K562 (cell line): ENCODE measurements around the gene LMTK2. TPM values are rescaled to one million over a fixed set of nuclear protein-coding genes. Genes with fewer than 3 reads are reported as not detected.

Source experiments
- ATAC-seq: fragments of 200-7000 bp; cut with Tn5 transposase; 3 replicates; pipeline ENCODE4 v1.9.1; 2020; ENCODE audit warnings: moderate library complexity
- BruUV-seq: library from RNA; stranded (reverse); fragments of 400-500 nt; replicated peaks from 2 replicates; lab custom pipeline; 2021; lab: Mats Ljungman, UMichigan
- CTCF ChIA-PET: fragments of 300-600 bp; formaldehyde crosslinking; extraction: SDS; loops from one replicate; lab custom pipeline; 2021; ENCODE audit warnings: low intra/inter-chr PET ratio; lab: Yijun Ruan, JAX
- POLR2A ChIA-PET: fragments of 300-600, 350-650 bp; sonication (Branson Sonifier 250); formaldehyde crosslinking; extraction: SDS; loops from one replicate; lab custom pipeline; 2021; ENCODE audit warnings: antibody characterized with exemption, inconsistent platforms; lab: Yijun Ruan, JAX
- DNase-seq, 4 experiments: peaks; one replicate each; pipeline versions ENCODE4 v3.0.0 to v3.0.0-alpha.2; 2011 to 2018; ENCODE audit warnings: low spot score in 3 of 4, mixed read lengths in 3 of 4; ENCODE audit errors: extremely low read depth in 1 of 4
- FAIRE-seq: peaks from 2 replicates; lab custom pipeline; 2011; peaks lifted over from hg19 to GRCh38; lab: Jason Lieb, UNC
- H2AFZ ChIP-seq: 2 replicates; pipeline ENCODE4 v1.6.0; 2011; ENCODE audit warnings: low read depth, low read length, control low read depth, inconsistent platforms
- H3K27ac ChIP-seq: fragments of 200-600 bp; 3 replicates; pipeline ENCODE4 v1.8.0; 2011; ENCODE audit warnings: low read depth, mild to moderate bottlenecking, control low read depth, inconsistent platforms, low read length, moderate library complexity, mixed read lengths; ENCODE audit errors: extremely low read depth
- H3K27me3 ChIP-seq, 2 experiments: fragments of 300-600 bp in 1 of 2; 2 replicates in 1 of 2; 3 replicates in 1 of 2; pipeline versions ENCODE4 v1.6.0 to v1.8.0; 2011; ENCODE audit warnings: inconsistent platforms in 2 of 2, low read length in 2 of 2, mild to moderate bottlenecking in 1 of 2, mixed read lengths in 1 of 2, moderate library complexity in 1 of 2; ENCODE audit not compliant: control insufficient read depth in 2 of 2, insufficient read depth in 2 of 2
- H3K36me3 ChIP-seq: fragments of 300-600 bp; 3 replicates; pipeline ENCODE4 v1.8.0; 2011; ENCODE audit warnings: mild to moderate bottlenecking, low read length, inconsistent platforms; ENCODE audit not compliant: control insufficient read depth, insufficient read depth
- H3K4me1 ChIP-seq, 2 experiments: fragments of 200-600 bp in 1 of 2; replicated peaks in 1 of 2; 2 replicates in 1 of 2; 3 replicates in 1 of 2; pipeline versions ENCODE4 v1.5.1 to v1.8.0; 2011; ENCODE audit warnings: inconsistent platforms in 2 of 2, low read length in 2 of 2, mild to moderate bottlenecking in 1 of 2, mixed read lengths in 1 of 2, moderate library complexity in 1 of 2; ENCODE audit not compliant: control insufficient read depth in 2 of 2, insufficient read depth in 2 of 2
- H3K4me2 ChIP-seq: 2 replicates; pipeline ENCODE4 v1.6.1; 2011; ENCODE audit warnings: low read length, control low read depth, inconsistent platforms, mixed read lengths; ENCODE audit not compliant: insufficient read depth
- H3K4me3 ChIP-seq: fragments of 200-600 bp; sonication (generic), shearing (Covaris generic); 2 replicates; pipeline ENCODE4 v1.5.1; 2016; ENCODE audit warnings: control low read depth, inconsistent platforms
- H3K79me2 ChIP-seq: fragments of 200-600 bp; 3 replicates; pipeline ENCODE4 v1.8.0; 2011; ENCODE audit warnings: low read length, inconsistent platforms; ENCODE audit not compliant: control insufficient read depth, insufficient read depth
- H3K9ac ChIP-seq, 2 experiments: 2 replicates each; pipeline versions ENCODE4 v1.6.0 to v1.6.1; 2011; ENCODE audit warnings: low read depth in 2 of 2, low read length in 2 of 2, control low read depth in 1 of 2, inconsistent platforms in 1 of 2, mild to moderate bottlenecking in 1 of 2, mixed read lengths in 1 of 2; ENCODE audit not compliant: insufficient read depth in 1 of 2
- H3K9me1 ChIP-seq: one replicate; pipeline ENCODE4 v1.6.0; 2011; ENCODE audit warnings: inconsistent platforms, mild to moderate bottlenecking, low read length, moderate library complexity; ENCODE audit not compliant: control insufficient read depth, insufficient read depth
- H3K9me3 ChIP-seq: replicated peaks from 2 replicates; pipeline ENCODE4 v1.5.1; 2011; ENCODE audit warnings: low read depth, low read length, inconsistent platforms; ENCODE audit not compliant: control insufficient read depth, insufficient read depth
- H4K20me1 ChIP-seq: replicated peaks from 2 replicates; pipeline ENCODE4 v1.6.1; 2011; ENCODE audit warnings: low read length, inconsistent platforms, mixed read lengths; ENCODE audit not compliant: control insufficient read depth, insufficient read depth
- FOXA3 ChIP-seq, 2 experiments: fragments of 450-650 bp in 1 of 2; sonication (generic) in 1 of 2; formaldehyde crosslinking; IDR thresholded peaks in 1 of 2; conservative IDR thresholded peaks in 1 of 2; 2 replicates each; pipeline versions ENCODE4 v1.4.0 to v1.8.0; 2020 to 2022; ENCODE audit warnings: mild to moderate bottlenecking in 2 of 2, missing genetic modification reagents in 1 of 2
- MAZ ChIP-seq, 2 experiments: fragments of 450-650 bp in 1 of 2; sonication (generic) in 1 of 2; formaldehyde crosslinking; IDR thresholded peaks in 1 of 2; conservative IDR thresholded peaks in 1 of 2; 2 replicates each; pipeline versions ENCODE4 v1.4.0 to v1.5.0; 2020; ENCODE audit warnings: mild to moderate bottlenecking in 1 of 2, missing genetic modification reagents in 1 of 2
- MBD1 ChIP-seq: fragments of 250-450 bp; sonication (Bioruptor Pico); IDR thresholded peaks from 2 replicates; pipeline ENCODE4 v1.8.0; 2022; ENCODE audit warnings: inconsistent platforms
- NFE2 ChIP-seq: IDR thresholded peaks from 2 replicates; pipeline ENCODE4 v1.6.1; 2014; ENCODE audit warnings: antibody characterized with exemption, low read depth
- PML ChIP-seq: IDR thresholded peaks from 2 replicates; pipeline ENCODE4 v1.6.1; 2012; ENCODE audit warnings: low read length, inconsistent platforms
- RERE ChIP-seq: sonication (generic); formaldehyde crosslinking; IDR thresholded peaks from 2 replicates; pipeline ENCODE4 v1.8.0; 2023; ENCODE audit warnings: missing genetic modification reagents, mild to moderate bottlenecking, borderline replicate concordance
- ZNF436 ChIP-seq: fragments of 250-450, 450-650 bp; sonication (Bioruptor Pico); formaldehyde crosslinking; IDR thresholded peaks from 2 replicates; pipeline ENCODE4 v1.7.0; 2020; ENCODE audit warnings: mild to moderate bottlenecking
- WGBS: fragments of 100-300 bp; shearing (Covaris generic); methylation state at CpG from one replicate; pipeline ENCODE4 v1.1.6; 2016; ENCODE audit warnings: low coverage, mixed read lengths; ENCODE audit not compliant: insufficient coverage; ENCODE audit errors: missing lambda C conversion rate; 5-methylcytosine and 5-hydroxymethylcytosine counted together
- in situ Hi-C: fragments of 300-500 bp; cut with MboI; formaldehyde crosslinking; loops from 4 replicates; pipeline ENCODE4 v1.15.0; 2018; ENCODE audit warnings: inconsistent platforms, mixed read lengths
- intact Hi-C: fragments of 100-400 bp; cut with micrococcal nuclease; formaldehyde crosslinking; loops from 2 replicates; pipeline ENCODE4 v1.14.2; 2022
- polyA plus RNA-seq, 8 experiments: library from polyadenylated mRNA; depleted of rRNA in 4 of 8; stranded (reverse) in 5 of 8; unstranded in 3 of 8; fragments of >200 nt; fragmentation: Nextera tagmentation in 2 of 8; fragmentation: Illumina TruSeq in 1 of 8; extraction: Ambion mirVana in 2 of 8; extraction: Trizol in 1 of 8; gene quantifications; 2 replicates each; pipeline versions ENCODE4 v1.2.1 to v1.2.3, GENCODE V29; 2011 to 2014; ENCODE audit warnings: inconsistent platforms in 1 of 8, missing spikeins in 1 of 8
- total RNA-seq, 7 experiments: library from RNA; depleted of rRNA in 6 of 7; stranded (reverse); fragments of >200 nt in 6 of 7; fragmentation: Illumina TruSeq in 2 of 7; extraction: Trizol in 2 of 7; gene quantifications; 2 replicates each; pipeline versions ENCODE4 v1.2.1 to v1.2.3, GENCODE V29; 2011 to 2021; ENCODE audit warnings: low replicate concordance in 1 of 7

The LMTK2 gene
- total and polyA plus RNA-seq, 9 of the 15 experiments (the other 6 are each of a cell fraction or from before 2014, with no cell fraction given): 0.78 to 16.4 (median 6.3) TPM

- no peak overlapping the region for H3K27ac ChIP-seq
- peaks cover 36 to 43% of the 10 kb centered on the region in 2 experiments for H3K27me3 ChIP-seq
- no peak overlapping the region for H3K9ac ChIP-seq
- intact Hi-C loops: no loop called here
- H4K20me1 ChIP-seq: 0 out of 2 replicates have a peak, but pooled peaks cover 4% of the 10 kb centered on the region
- no peak overlapping the region for H2AFZ ChIP-seq
- FAIRE-seq: no peak
- ChIA-PET POLR2A (no interaction called here), CTCF (no interaction called here)
- WGBS: 11% methylated on average over 7 of the region's 7 CpGs
- H3K4me3 ChIP-seq: no peak overlapping the region
- no peaks in the 10 kb centered on the region for H3K36me3 ChIP-seq
- H3K79me2 ChIP-seq: no peaks in the 10 kb centered on the region
- H3K4me2 ChIP-seq: no peak overlapping the region
- ATAC-seq: no peak
- no peak for DNase-seq
- no peaks in the 10 kb centered on the region for H3K4me1 ChIP-seq
- no peaks in the 10 kb centered on the region for H3K9me1 ChIP-seq
- in situ Hi-C loops: no loop called here
- no peaks in the 10 kb centered on the region for H3K9me3 ChIP-seq
- BruUV-seq: no TSS peak
- TF ChIP-seq MAZ (CRISPR knock-in tag; conservative IDR thresholded peaks at IDR 0.05 in 1 of 2, IDR thresholded peaks at IDR 0.05 in 1 of 2) (no peak), PML (no peak), NFE2 (no peak), FOXA3 (CRISPR knock-in tag; conservative IDR thresholded peaks at IDR 0.05 in 1 of 2, IDR thresholded peaks at IDR 0.05 in 1 of 2) (no peak), RERE (CRISPR knock-in tag) (no peak), MBD1 (no peak), ZNF436 (no peak)
- TF ChIP-seq, all 486 proteins: peak for 0
Measured at GRCh38 chr7:98081319-98081718, 25.3 kb upstream of the LMTK2 start.
